ENCODE measurements around the gene C12orf54.

GRCh38 chr12:48536602-48537001 lies 54.3 kb downstream of the C12orf54 start:
- no peak for TF ChIP-seq CTCF (IDR thresholded peaks at IDR 0.05)
- no peak for TF ChIP-seq ZFX (IDR thresholded peaks at IDR 0.05; ENCODE audit: borderline replicate concordance)

All from 22Rv1 (cell line).